Activated CD8-positive, alpha-beta memory T cell treated with anti-CD3 and anti-CD28 coated beads, Interleukin-2, amount 50 U/mL, for 1 hour (primary cell): ENCODE results near the gene ARHGAP27.
"Not testable (repeated sequence)": the region's sequence is repeated elsewhere in the genome, so short reads cannot be mapped to it uniquely, and the experiment has no call there.

ENCODE experiments used
- DNase-seq: peaks from one replicate; pipeline ENCODE4 v3.0.0-alpha.2; 2020; ENCODE audit errors: extremely low read depth

ARHGAP27 gene

DNA sequence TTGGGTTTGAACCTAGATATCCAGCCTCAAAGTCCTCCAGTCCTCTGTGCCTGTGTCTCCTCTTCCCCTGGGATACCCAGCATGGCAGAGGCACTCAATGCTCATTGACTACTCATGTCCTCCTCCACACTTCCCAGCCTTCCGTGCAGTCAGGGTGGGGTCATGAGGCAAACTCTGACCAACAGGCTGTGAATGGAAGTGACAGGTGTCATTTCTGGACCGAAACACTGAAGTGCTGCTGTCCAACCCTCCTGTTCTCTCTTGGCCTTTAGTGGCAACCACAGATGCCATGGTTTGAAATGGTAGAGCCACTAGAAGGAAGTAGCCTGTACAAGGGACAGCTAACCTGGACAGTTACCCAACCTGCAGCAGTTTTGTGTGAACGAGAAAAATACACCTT is 69.2 kb downstream of the ARHGAP27 start:
- no peak for DNase-seq

DNA sequence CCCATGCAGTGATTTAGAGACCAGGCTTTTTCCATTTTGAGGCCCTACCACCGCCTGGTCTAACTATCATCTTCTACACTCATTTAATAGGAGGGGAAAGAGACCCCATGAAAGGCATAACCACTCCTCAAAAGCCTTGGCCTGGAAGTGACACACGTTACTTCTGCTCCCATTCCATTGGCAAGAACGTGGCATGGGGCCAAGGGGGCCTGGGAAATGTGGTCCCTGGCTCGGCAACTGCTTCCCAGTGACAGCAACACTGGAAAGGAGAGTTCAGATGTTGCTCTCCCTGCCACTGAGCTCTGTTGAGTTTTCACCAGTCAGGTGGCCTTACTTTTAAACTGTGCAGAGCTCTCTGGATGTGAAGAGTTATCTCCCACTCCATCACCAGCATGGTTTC is 70.7 kb downstream of the ARHGAP27 start:
- no peak for DNase-seq

DNA sequence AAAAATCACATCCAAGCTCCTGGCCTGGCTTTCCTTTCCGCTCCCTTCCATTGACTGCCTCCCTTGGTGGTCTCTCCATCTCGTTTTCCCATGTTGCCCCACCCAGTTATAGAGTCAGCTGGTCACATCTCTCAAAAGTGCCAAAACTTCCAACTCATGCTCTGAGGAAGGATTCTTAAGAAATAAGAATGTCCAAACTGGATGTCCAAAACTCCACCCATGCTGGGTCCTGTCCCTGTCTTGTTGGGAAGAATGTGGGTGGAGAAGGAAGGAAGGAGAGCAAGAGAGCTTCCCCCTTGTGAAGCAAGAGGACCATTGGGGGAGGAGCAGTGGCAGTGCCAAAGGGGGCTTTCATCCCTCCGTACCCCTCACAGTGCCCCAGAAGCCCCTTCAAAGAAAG is 71.2 kb downstream of the ARHGAP27 start:
- DNase-seq: no peak

DNA sequence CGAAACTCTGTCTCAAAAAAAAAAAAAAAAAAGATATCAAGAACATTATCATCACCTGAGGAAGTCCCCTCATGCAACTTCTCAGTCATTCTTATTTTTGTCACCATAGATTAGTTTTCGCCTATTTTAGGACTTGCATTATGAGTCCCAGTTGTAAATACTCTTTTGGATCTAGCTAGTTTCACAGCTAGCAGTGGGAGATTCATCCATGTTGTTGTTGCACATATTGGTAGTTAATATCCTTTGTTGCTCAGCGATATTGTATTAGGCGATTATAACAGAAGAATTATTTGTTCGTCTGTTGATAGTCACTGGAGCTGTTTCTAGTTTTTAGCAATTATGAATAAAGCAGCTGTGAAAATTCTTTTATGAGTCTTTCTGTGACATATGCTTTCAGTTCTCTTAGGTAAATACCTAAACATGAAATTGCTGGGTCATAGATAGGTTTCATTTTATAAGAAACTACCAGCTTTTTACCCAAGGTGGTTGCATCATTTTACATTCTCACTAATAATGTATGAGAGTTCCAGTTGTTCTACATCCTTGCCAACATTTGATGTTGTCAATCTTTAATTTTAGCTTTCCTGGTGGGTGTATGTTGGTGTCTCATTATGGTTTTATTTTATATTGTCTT is 75.2 kb downstream of the ARHGAP27 start:
- DNase-seq: no peak

DNA sequence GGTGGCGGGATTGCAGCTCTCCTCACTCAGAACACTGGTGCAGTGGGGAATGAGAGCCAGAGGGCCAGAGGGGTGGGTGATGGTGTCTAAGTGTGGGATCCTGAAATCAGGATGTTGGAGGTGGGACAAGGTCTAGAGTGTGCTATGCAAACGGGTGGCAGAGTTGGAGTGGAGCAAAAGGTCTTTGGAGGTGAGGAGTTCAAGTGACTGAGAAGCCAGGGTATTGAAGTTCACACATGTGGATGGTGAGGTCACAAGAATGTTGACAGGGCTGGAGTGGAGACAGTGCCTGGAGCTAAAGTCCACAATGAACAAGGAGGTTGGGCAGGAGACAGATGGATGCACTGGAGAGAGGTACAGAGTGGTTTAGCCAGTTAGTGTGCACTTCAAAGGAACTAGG is 77.6 kb downstream of the ARHGAP27 start:
- no peak for DNase-seq

DNA sequence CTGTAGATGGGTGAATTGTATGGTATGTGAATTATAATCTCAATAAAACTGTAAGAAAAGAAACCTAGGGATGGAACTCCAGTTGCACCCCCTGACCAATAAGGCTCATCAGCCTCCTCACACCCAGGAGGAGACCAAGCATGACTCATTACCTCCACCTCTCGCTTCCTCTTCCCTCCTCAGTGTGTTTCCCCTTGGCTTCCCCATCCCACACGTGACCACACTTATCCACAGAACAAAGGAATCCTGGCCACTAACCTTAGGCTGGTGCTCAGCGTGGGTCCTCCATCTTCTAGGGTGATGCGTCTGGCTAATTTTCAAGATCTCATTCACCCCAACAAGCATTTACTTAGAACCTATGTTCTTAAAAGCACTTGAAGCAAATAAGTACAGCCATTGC is 79.6 kb downstream of the ARHGAP27 start:
- DNase-seq: no peak

DNA sequence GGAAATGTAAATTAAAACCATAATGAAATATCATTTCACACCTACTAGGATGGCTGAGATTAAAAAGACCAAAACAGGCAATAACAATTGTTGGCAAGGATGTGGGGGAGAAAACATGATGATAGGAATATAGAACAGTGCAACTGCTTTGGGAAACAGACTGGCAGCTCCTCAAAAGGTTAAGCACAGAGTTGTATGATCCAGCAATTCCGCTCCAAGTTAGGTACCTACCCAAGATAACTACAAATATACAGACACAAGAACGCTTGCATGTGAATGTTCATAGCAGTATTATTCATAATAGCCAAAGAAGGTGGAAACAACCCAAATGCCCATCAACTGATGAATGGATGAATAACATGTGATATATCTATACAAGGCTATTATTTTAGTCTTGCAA is 80.8 kb downstream of the ARHGAP27 start:
- DNase-seq: no peak

DNA sequence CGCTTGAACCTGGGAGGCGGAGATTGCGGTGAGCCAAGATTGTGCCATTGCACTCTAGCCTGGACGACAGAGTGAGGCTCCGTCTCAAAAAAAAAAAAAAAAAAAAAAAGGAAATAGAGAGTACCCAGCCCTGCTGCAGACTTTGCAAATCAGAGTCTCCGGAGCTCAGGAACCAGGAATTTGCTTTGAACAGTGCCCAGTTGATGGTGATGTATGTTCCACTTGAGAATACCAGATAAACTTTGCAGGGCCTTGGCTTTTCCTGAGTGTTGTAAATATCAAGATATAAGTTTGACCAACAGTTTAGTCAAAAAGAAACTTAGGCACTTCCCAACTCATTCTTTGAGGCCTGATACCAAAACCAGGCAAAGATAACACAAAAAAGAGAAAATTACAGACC is 85.2 kb downstream of the ARHGAP27 start:
- no peak for DNase-seq

DNA sequence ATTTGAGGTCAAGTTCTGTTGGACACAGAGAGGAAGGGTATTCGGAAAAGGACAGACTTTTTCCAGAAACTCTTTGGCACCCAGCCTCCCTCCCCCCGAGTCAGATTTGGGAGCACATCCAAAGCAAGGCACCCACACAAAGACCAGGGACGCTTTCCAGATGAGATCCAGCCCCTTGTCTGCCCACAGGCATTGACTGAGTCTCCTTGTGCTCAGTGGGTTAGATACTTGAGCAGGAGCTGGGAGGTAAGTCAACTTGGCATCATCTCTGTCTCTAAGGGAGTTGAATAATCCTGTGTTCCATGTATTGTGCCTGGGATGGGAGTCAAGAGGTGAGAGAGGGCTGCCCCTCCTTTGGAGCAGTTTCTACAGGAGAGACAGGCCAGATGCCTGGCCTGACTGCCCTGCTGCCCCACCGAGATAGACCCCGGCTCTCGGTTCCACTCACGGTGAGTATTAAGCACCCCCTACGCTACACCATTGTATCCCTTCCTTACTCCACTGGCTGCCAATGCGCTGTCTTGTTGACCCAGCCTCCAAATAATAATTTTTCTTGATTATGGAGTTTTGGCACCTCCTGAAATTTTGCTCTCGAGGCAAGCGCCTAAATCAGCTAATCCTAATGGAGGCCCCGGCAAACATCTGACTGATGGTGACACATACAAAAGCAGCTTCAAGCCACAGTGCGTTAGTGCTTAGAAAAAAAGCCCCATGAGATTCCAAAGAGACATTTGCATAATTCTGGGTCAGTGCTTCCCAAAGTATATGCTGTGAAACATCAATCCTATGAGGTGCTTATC is 86.3 kb downstream of the ARHGAP27 start:
- DNase-seq: no peak

DNA sequence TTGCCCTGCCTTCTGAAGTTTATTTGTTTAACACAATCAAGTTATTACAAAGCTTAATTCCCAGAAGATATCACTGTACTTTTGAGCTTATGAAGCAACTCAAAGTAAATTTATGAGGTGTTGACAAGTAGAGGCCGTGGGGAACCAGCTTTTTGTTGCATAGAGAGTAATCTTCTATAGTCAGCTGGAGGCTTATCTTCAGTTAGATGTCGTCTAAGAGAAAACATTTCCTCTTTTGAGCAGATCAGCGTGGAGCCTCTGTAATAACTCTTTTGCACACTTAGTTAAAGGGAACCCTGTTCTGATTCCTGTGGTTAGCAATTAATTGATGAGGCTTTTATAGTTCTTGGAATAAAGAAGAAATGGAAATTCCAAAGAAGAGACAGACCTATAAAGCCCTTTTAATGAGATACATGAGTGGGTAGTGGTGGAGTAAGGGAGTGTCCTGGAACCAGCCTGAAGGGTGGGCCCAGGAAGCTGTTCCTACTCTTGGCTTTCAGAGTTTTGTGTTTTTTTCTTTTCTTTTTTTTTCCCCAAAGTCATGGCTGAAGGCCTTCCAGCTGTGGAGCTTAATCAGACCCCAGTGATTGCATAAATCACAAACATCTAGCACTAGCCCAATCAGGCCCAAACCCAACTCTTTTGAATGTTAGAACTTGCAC is 87.0 kb downstream of the ARHGAP27 start:
- DNase-seq: no peak

DNA sequence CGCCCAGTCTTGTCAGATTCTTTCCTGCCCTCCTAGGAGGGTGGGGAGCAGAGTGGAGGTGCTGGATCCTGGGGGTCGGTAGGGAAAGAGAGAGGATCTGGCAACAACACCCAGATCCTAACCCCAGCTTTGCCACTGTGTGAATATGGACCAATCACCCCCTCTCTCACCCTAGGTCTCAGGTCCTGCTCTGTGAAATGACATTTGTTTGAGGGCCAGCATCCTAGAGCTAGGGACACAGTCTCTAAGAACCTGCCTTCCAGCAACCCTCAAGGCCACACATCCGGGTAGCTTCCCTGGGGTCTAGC is 87.5 kb downstream of the ARHGAP27 start:
- DNase-seq: no peak

DNA sequence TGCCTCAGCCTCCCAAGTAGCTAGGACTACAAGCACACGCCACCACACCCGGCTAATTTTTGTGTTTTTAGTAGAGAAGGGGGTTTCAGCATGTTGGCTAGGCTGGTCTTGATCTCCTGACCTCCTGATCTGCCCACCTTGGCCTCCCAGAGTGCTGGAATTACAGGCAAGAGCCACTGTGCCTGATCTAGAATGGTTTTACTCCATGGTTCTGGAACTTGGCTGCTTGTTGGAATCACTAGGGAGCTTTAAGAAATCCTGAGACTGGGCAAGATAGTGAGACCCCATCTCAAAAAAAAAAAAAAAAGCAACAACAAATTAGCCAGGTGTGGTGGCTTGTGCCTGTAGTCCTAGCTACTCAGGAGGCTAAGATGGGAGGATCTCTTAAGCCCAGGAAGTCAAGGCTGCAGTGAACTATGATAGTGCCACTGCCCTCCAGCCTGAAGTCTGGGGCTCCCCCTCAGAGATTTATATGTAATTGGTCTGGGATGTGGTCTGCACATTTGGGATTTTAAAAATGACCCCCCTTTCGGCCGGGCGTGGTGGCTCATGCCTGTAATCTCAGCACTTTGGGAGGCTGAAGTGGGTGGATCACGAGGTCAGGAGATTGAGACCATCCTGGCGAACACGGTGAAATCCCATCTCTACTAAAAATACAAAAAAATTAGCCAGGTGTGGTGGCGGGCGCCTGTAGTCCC is 88.6 kb downstream of the ARHGAP27 start:
- not testable (repeated sequence) for DNase-seq
